ENCODE data around the gene KLHL1. TPM values are rescaled to one million over a fixed set of nuclear protein-coding genes. Genes with fewer than 3 reads are reported as not detected.

The KLHL1 gene
- total and polyA plus RNA-seq, 4 donors = 0.14 TPM; not detected in 3

DNA sequence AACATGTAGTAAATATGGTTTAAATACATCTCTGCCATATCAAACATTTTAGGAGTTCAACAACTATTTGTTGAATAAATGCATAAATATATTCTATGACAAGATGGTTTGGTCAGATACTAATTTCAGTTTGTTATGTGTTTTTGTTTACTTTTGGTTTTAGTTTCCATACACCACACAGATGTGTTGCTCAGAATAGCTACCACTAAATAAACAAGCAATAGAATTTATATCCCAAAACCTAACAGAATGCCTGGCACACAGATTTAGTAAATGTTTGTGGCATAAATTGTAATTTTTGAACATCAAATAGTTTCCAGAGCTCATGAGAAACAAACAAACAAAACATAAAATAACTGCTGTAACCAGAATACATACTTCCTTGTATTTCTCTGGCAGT lies 127.5 kb downstream of the KLHL1 start:
- H3K4me1 ChIP-seq (ENCODE audit: control insufficient read depth in 5 of 5, insufficient read depth in 5 of 5, low read length in 5 of 5) = no peaks in the 10 kb centered on the region
- DNase-seq = no peak
- H3K9me3 ChIP-seq (ENCODE audit: control insufficient read depth in 4 of 4, insufficient read depth in 3 of 4, low read length in 3 of 4) = no peaks in the 10 kb centered on the region
- no peak overlapping the region for H3K4me3 ChIP-seq
- no peak overlapping the region for H3K9ac ChIP-seq (ENCODE audit: insufficient read depth in 1 of 2, low read length in 2 of 2)
- H3K27ac ChIP-seq (ENCODE audit: low read depth in 1 of 2, low read length in 1 of 2) = no peak overlapping the region
- H3K36me3 ChIP-seq (ENCODE audit: control insufficient read depth in 4 of 4, insufficient read depth in 4 of 4, low read length in 4 of 4) = no peaks in the 10 kb centered on the region
- TF ChIP-seq, protein P1, sequence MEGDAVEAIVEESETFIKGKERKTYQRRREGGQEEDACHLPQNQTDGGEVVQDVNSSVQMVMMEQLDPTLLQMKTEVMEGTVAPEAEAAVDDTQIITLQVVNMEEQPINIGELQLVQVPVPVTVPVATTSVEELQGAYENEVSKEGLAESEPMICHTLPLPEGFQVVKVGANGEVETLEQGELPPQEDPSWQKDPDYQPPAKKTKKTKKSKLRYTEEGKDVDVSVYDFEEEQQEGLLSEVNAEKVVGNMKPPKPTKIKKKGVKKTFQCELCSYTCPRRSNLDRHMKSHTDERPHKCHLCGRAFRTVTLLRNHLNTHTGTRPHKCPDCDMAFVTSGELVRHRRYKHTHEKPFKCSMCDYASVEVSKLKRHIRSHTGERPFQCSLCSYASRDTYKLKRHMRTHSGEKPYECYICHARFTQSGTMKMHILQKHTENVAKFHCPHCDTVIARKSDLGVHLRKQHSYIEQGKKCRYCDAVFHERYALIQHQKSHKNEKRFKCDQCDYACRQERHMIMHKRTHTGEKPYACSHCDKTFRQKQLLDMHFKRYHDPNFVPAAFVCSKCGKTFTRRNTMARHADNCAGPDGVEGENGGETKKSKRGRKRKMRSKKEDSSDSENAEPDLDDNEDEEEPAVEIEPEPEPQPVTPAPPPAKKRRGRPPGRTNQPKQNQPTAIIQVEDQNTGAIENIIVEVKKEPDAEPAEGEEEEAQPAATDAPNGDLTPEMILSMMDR (IDR thresholded peaks at IDR 0.05; ENCODE audit: control extremely low read depth, extremely low read depth) = no peak
- no peak for ATAC-seq (ENCODE audit: insufficient read depth, low FRiP score)
- H3K27me3 ChIP-seq (ENCODE audit: control insufficient read depth in 3 of 3, insufficient read depth in 3 of 3, low read length in 2 of 3) = no peaks in the 10 kb centered on the region

DNA sequence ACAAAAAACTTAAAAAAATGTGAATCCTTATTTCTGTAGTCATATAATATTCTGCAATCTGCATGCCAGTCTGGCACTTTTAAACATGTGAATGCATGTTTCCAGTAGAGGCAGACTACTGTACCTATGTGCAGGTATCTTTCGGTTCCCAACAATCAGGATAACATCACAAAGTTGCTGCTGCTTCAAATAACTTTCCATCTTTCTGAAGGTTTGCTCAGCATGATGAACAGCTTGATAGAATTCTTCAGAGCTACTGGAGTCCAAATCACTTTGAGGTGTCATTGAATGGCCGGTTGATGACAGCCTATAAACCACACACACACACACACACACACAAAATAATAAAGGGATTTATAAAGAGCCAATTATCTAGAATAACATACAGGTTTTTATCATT lies 132.8 kb downstream of the KLHL1 start:
- H3K27me3 ChIP-seq (ENCODE audit: control insufficient read depth in 3 of 3, insufficient read depth in 3 of 3, low read length in 2 of 3) = no peaks in the 10 kb centered on the region
- TF ChIP-seq, protein P1 (IDR thresholded peaks at IDR 0.05; ENCODE audit: control extremely low read depth, extremely low read depth) = no peak
- ATAC-seq (ENCODE audit: insufficient read depth, low FRiP score) (no peak), DNase-seq (no peak)
- no peaks in the 10 kb centered on the region for H3K4me1 ChIP-seq (ENCODE audit: control insufficient read depth in 5 of 5, insufficient read depth in 5 of 5, low read length in 5 of 5)
- H3K36me3 ChIP-seq (ENCODE audit: control insufficient read depth in 4 of 4, insufficient read depth in 4 of 4, low read length in 4 of 4) = no peaks in the 10 kb centered on the region
- no peak overlapping the region for H3K27ac ChIP-seq (ENCODE audit: low read depth in 1 of 2, low read length in 1 of 2)
- WGBS, 2 donors = 86 to 93% methylated on average over 2 of the region's 2 CpGs
- no peak overlapping the region for H3K9ac ChIP-seq (ENCODE audit: insufficient read depth in 1 of 2, low read length in 2 of 2)
- no peaks in the 10 kb centered on the region for H3K9me3 ChIP-seq (ENCODE audit: control insufficient read depth in 4 of 4, insufficient read depth in 3 of 4, low read length in 3 of 4)
- H3K4me3 ChIP-seq = no peak overlapping the region

DNA sequence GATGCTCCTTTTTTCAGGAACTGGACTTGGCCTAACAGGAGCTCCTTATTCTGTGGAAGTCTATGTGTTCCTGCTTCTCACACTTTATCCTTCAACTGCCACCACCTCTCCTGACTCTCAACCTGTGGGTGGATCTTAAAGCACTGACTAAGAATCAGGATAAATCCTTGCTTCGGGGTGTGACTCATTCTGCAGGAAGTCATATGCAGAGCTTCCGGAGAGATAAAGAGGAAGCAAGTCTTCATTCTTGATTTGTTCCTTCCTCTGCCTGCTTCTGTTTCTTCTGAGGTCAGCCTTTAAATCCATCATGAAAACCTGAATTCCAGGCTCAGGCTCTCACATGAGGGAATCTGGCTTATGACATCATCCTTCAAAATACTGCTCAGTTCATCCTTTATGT lies 137.7 kb downstream of the KLHL1 start:
- H3K9ac ChIP-seq (ENCODE audit: insufficient read depth in 1 of 2, low read length in 2 of 2) = no peak overlapping the region
- no peaks in the 10 kb centered on the region for H3K9me3 ChIP-seq (ENCODE audit: control insufficient read depth in 4 of 4, insufficient read depth in 3 of 4, low read length in 3 of 4)
- no peak for ATAC-seq (ENCODE audit: insufficient read depth, low FRiP score)
- WGBS, 2 donors = 13 to 27% methylated on average over 2 of the region's 2 CpGs
- DNase-seq = no peak
- no peak overlapping the region for H3K27ac ChIP-seq (ENCODE audit: low read depth in 1 of 2, low read length in 1 of 2)
- no peaks in the 10 kb centered on the region for H3K36me3 ChIP-seq (ENCODE audit: control insufficient read depth in 4 of 4, insufficient read depth in 4 of 4, low read length in 4 of 4)
- H3K4me3 ChIP-seq = no peak overlapping the region
- no peaks in the 10 kb centered on the region for H3K4me1 ChIP-seq (ENCODE audit: control insufficient read depth in 5 of 5, insufficient read depth in 5 of 5, low read length in 5 of 5)
- H3K27me3 ChIP-seq (ENCODE audit: control insufficient read depth in 3 of 3, insufficient read depth in 3 of 3, low read length in 2 of 3) = no peaks in the 10 kb centered on the region
- TF ChIP-seq, protein P1 (IDR thresholded peaks at IDR 0.05; ENCODE audit: control extremely low read depth, extremely low read depth) = no peak

DNA sequence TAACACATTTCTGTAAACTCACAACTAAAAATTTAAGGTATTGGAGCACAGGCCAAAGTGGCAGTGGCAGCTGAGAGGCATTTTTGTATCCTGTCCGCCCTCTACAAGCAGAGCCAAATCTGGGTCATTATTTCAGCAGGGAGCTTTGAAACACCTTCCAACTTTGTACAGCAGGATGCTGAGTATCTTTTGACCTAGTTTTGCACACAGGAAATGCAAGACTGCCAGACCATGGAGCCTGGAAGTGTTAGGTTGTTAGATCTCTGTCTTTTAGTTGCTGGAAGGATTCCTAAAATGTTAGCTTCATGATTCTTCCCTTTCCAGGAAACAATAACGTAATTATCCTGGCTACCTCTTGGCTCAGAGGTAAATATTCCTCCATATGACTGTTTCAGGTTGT lies 149.2 kb downstream of the KLHL1 start:
- Histone ChIP-seq H3K27me3 (ENCODE audit: control insufficient read depth in 3 of 3, insufficient read depth in 3 of 3, low read length in 2 of 3) (no peaks in the 10 kb centered on the region), H3K4me1 (ENCODE audit: control insufficient read depth in 5 of 5, insufficient read depth in 5 of 5, low read length in 5 of 5) (no peaks in the 10 kb centered on the region), H3K4me3 (no peak overlapping the region), H3K9ac (ENCODE audit: insufficient read depth in 1 of 2, low read length in 2 of 2) (no peak overlapping the region), H3K36me3 (ENCODE audit: control insufficient read depth in 4 of 4, insufficient read depth in 4 of 4, low read length in 4 of 4) (no peaks in the 10 kb centered on the region), H3K27ac (ENCODE audit: low read depth in 1 of 2, low read length in 1 of 2) (no peak overlapping the region), H3K9me3 (ENCODE audit: control insufficient read depth in 4 of 4, insufficient read depth in 3 of 4, low read length in 3 of 4) (no peaks in the 10 kb centered on the region)
- 48 to 68% methylated on average over 2 of the region's 2 CpGs for WGBS, 2 donors
- TF ChIP-seq, protein P1 (IDR thresholded peaks at IDR 0.05; ENCODE audit: control extremely low read depth, extremely low read depth) = no peak
- DNase-seq (peak in 1 of 3 donors; percentile 11), ATAC-seq (ENCODE audit: insufficient read depth, low FRiP score) (no peak)
